NCI-H82 treated with DMSO at 0.1 percent for 48 hours (cell line): Measurements from ENCODE around the gene USP36.
"Not testable (repeated sequence)": the region's sequence is repeated elsewhere in the genome, so short reads cannot be mapped to it uniquely, and the experiment has no call there.

Experiments used
- DNase-seq: peaks from one replicate; lab custom pipeline; 2025; ENCODE audit not compliant: unreplicated experiment; lab: John Stamatoyannopoulos, UW

The USP36 gene

DNA sequence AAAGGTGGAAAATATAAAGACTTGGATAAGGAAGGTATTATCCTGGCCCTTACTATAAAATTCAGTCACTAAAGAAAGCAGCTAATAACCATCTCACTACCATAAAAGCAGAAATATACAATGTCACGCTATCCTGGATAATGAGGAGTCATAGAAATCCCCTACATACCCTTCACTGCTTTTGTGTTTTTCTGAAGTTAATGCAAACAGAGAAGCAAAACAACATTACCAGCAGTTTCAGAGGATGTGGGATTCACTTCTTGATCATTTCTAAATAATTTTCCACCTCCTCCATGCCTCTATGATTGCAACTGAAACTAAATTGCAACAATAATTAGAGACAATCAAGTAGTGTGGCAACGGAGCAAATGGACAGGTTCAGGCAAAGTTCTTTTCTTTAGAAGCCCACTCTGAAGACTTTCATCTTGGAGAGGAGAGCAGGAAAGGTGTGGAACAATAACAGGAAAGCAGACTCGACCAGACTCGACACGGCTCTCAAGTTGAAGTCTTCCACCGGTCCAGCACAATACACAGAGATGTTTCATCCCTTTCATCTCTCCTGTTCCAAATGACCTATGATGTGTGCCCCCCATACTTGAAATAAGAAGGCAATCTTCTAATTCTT, 68.7 kb downstream of the USP36 start:
- no peak for DNase-seq

DNA sequence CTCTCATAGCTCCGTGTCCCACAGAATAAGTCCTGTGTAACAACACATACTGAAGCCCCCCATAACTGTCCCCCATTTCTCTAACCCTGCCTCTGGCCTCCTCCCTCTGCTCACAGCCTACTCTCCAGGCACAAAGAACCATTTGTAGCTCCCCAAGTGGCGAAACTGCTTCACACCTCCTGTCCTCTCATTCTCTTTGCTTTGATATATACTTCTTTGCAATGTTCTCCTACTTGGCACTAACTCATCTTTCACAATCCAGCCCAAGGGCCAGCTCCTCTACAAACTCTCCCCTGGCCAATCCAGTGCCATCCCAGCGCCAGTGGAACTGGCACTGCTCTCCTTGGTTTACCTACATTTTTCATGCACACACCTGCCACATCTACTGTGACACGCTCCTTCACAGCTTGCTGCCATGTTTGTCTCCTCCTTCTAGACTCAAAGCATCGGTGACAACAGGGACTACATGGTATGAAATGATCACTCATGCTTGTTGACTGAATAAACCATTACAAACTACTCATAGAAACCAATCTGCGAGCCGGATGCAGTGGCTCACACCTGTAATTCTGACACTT, 71.3 kb downstream of the USP36 start:
- no peak for DNase-seq

DNA sequence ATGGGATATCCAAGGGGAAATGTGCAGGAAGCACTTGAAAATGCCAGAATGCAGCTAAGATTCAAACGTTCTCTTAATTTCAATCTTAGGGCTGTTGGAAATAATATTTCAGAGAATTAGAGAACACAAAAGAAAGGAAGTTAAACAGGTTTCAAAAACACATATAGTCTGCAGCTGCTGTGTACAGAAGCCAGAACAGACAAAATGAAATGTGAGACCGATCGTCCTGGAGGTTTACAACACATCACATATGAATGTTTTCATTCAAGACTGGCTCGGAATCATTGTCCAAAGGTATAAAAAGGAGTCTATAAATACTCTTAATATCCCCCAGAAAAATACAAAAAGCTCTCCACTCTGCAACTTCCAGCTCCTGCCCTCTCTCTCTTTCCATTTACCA, 72.8 kb downstream of the USP36 start:
- DNase-seq: no peak

DNA sequence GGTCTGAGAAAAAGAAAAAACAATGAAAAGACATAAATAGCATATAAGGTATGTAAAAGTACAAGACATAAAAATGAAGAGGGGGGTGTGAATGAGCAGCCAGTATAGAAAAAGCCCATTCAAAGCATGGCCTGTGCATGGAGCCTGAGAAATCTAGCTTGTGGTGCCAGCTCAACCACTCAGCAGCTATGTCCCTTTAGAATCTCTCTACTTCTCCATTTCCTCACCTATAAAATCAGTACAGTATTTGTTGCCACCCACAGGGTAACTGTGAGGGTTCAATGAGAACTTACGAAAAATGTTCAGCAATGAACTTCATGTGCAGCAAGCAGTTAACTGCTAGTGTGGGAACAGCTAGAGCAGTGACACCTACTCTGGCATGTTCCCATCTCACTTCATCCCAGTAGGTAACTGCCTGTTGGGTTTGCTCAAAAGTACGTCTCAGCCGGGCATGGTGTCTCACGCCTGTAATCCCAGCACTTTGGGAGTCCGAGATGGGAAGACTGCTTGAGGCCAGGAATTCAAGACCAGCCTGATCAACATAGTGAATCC, 73.8 kb downstream of the USP36 start:
- no peak for DNase-seq

DNA sequence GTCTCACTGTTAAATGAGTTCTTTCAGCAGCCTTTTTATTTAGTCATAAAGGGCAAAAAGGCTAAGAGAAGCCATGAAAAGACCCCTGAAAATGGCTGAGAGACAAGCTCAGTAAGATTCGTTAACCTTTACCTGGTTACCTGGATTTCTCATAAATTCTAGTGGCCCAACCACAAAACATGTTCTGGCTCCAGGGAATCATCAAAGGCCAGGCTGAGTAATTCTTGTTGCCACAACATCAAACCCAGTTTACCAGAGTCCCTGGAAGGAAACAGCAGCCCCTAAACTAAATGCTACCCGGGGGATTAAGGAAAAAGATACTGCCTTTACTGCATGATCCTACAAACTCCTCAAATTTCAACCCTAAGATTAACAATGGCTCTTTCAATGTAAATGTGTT, 74.4 kb downstream of the USP36 start:
- no peak for DNase-seq

DNA sequence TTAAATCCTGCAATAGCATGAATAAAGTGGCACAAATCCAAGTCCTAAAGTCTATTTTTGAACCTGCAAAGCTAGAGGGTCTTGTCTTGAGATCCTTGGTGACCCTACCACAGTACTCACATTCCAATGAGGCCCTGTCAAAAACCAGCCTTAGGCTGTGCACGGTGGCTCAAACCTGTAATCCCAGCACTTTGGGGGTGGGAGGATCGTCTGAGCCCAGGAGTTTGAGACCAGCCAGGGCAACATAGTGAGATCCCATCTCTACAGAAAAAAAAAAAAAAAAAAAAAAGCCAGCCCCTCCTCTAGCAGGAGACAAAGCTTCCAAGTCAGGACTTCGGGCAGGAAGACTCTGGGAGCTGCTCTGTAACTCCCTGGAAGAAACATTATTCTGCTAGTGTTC, 74.8 kb downstream of the USP36 start:
- DNase-seq: no peak

DNA sequence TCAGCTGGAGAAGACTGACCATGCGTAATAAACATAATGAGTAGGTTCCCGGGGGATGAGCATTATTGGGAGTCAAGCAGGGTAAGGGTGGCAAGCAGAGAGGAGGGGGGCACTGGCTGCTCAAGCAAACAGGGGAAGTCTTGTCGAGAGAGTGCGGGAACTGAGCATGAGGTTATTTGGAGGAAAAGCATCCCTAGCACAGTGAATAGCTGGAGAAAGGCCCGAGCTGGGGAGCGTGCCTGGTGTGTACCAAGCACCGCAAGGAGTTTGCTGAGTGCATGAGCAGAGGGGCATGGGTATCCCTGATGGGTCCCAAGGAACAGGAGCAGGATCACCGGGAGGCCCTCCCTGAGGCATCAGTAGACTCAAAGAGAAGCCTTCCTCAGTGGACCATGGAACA, 75.7 kb downstream of the USP36 start:
- DNase-seq: no peak

DNA sequence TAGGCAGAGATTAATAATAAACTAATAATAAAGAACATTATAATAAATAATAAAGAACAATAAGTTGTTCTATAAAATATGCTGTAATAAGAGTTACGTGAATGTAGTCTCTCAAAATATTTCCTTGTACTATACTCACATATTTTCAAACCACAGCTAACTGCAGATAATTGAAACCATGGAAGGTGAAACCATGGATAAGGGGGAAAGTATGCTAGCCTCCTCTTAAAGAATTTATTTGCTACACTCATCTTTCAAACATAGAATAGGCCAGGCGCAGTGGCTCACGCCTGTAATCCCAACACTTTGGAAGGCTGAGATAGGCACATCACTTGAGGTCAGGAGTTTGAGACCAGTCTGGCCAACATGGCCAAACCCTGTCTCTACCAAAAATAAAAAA, 77.1 kb downstream of the USP36 start:
- no peak for DNase-seq

DNA sequence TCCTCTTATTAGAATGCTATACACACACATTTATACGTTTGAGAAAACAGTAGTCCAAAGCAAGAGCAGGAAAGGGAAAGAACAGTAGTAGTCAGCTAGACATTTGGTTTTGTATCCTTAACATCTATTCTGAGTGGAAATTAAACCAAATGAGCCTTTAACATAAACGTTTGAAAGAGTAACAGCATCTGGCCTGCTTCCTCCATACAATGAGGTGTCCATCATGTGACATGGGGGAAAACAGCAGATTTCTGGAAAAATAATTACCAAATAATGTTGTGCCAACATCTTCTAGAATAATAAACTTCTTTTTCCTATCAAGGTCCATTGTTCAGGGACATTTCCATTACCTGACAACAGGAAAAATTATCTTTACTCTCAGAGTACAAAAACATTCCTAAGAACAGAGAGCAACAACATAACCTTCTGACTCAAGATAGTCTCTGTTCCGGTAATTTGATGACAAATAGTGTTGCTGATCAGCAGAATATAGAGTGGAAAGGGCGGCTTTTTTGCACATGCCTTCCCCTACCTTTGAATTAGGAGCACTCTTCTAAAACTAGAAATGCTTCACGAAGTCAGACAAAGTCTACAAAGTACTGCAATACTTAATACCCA, 78.7 kb downstream of the USP36 start:
- no peak for DNase-seq

DNA sequence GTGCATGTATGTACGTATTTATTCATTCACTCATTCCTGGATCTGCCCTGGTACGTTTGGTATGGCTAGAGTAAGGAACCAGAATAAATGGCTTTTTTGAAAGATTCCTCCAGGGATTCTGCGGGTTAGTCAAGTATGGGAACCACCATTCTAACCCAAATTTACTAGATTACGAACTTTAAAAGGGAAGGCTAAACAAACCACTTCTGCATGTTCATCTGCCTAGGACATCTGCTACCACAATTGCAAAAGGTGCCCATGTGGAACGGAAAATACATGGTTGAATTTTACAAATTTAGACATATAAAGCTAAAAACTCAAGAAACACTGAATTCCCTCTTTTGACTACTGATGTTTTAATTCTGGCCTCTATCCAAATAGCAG, 80.7 kb downstream of the USP36 start:
- no peak for DNase-seq

DNA sequence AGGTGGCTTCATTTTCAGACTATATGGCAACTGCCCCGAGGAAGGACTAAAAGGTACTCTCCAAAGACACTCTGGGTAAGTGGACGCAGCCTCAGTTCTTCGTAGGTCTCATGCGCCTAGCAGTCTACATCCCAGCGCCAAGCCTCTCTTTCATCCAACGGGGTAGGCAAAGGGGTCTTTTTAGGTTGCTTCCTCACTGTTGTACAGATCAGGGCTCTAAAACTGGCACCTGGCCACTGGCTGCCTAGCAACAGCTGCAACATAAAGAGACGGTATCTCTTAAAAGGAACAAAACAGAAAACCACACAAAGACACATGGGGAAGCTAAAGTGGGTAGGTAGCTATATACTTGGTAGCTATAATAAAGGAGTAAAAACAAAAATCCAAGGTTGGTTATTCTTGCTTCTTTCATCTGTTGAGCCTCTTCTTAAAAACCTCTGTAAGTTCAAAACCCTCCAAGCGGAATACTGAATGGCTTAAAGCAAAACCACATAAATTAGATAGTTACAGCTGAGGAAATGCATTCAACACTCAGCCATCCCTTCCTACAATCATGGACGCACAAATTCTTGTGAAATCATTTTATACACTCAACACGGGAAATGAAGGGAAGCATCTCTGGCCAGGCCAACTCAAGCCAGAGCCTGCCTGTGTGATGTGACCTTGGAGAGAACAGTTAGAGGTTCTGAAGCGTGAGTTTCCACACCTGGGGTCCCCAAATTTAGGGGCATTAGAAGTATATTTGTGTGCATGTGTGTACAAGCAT, 81.2 kb downstream of the USP36 start:
- no peak for DNase-seq

DNA sequence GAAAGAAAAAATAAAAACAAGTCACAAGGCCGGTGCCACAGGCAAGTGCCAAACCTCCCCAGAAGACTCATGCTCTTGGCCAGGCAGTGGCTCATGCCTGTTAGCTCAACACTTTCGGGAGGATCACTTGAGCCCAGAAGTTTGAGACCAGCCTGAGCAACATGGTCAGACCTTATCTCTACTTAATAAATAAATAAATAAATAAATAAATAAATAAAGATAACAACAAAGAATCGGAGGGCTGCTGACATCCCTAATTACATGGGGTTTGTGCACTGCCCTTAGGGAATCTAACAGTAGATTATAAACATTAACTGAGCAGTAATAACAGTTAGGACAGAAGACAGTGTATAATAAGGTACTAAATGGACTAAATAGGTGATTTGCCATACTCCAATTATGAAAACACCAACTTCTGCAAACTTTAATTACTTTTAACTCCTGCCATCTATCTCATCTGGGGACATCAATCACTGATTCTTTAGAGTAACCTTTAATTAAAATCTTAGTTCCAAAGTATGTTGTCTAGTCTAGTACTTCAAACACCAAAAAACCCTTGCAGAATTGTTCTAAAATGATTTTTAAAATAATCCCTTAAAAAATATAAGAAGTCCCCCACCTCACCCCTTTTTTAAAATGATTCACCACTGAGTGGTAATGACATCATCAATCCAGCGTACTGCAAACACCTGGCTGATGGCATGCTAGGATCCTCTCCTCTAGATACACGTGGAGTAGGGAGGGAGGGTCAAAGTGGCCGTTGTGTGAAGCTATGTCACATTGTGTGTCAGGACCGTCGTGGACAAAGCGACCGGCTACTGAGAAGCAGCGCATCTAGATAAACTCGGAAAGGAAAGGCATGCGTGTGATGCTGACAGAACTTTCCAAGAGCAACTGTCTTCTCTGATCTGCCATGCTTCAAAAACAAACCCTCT, 87.0 kb downstream of the USP36 start:
- DNase-seq: no peak

DNA sequence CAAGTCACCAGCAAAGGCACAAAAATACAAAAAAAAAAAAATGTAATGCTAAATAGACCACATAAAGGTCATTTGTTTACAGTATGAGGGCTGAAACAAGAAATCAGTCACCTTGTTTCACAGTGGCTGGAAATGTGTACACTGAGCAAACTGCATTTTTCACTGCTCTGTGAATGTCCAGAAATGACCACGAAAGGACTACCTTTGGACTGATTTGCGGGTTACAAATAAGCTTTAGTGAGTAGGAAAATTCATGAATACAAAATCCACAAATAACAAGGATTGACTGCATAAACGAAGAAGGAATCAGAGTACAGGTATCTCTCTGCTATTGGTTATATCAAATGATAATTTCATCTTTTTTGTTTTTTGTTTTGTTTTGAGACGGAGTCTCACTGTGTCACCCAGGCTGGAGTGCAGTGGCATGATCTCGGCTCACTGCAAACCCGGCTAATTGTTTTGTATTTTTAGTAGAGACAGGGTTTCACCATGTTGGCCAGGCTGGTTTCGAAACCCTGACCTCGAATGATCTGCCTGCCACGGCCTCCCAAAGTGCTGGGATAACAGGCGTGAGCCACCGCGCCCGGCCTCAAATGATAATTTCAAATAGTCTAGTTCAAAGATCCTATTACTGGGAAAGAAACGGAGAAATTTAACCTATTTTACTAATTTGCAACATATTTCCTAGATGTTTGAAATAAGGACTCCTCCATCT, 89.0 kb downstream of the USP36 start:
- no peak for DNase-seq

DNA sequence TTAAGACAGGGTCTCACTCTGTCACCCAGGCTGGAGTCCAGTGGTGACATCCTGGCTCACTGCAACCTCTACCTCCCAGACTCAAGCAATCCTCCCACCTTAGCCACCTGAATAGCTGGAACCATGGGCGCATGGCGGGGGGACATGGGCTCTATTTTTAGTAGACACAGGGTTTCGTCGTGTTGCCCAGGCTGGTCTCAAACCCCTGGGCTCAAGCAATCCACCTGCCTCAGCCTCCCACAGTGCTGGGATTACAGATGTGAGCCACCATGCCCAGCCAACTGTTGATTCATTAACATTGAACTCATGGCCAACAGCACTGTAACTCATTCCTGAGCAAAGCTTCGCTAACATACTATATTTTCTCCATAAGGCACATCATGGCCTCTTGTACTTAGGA, 89.6 kb downstream of the USP36 start:
- DNase-seq: not testable (repeated sequence)

DNA sequence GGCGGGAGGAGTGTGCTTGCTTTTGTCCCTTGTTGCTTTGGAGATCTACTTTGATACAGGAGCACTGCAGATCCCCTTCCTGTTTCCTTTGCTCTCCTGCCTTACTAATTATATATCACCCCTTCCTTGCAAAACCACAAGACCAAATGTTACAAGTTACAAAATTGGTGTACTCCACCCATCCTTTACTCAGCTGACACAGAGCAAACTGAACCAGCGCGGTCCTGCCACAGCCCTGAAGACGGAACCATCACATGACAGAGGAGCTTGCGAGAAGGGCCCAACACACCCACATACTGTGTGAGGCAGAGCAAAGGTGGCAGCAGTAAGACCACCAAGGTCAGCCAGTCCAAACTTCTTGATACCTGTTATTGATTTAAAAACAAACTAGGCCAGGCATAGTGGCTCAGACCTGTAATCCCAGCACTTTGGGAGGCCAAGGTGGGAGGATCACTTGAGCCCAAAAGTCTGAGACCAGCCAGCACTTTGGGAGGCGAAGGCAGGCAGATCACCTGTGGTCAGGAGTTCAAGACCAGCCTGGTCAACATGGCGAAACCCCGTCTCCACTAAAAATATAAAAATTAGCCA, 91.8 kb downstream of the USP36 start:
- DNase-seq: no peak

DNA sequence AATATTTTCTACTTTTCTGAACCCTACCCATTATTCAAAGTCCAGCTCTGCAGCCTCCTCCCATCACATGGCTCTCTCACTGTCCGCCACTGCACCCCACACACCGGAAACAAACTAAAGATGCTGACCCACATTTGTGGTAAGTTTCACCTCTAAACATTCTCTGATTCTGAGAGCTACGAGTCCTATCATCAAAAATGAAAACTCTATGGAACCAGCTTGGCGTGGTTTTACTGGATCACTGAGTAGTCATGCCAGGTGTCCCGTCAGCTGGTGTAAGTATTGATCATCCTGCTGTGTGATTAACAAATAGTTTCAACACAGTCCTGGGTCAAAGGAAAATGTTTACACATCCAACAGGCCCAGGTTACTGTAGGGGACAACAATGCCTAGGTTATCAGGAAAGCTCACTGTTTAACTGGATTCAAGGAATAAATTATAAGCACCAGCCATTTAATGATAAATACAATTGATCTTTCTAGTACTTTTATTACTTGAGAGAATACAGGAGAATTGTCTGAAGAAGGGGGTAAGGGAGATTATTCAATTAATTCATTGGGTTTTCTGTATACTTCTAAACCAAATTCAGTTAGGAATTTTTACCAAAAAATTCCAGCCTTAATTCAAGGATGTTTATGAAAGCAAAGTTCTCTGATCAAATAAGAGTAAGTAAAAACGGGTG, 92.4 kb downstream of the USP36 start:
- DNase-seq: no peak

DNA sequence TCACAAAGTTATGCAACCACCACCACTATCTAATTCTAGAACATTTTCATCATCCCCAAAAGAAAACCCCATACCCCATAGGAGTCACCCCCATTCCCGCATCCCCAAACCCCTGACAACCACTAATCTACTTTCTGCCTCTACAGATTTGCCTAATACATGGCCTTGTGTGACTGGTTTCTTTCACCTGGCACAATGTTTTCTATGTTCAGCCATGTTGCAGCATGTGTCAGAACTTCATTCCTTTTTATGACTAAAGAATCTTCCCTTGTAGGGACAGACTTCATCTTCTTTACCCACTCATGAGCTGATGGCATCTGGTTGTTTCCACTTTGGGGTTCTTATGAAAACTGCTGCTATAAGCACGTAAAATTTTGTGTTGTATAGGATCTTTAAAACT, 93.1 kb downstream of the USP36 start:
- DNase-seq: no peak

DNA sequence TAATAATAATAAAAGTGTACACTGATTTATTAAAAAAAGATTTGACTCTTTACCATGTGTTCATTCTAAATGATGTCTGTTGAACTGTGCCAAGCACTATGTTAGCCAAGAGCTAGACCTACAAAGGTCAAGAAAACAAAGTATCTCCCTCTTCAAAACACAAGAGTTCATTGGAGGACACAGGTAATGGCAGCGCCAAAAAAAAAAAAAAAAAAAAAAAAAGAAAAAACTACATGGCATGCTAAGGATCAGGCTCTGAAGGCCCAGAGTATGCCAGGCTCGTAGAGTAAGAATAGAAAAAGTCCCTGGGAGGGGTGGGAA, 93.7 kb downstream of the USP36 start:
- no peak for DNase-seq

DNA sequence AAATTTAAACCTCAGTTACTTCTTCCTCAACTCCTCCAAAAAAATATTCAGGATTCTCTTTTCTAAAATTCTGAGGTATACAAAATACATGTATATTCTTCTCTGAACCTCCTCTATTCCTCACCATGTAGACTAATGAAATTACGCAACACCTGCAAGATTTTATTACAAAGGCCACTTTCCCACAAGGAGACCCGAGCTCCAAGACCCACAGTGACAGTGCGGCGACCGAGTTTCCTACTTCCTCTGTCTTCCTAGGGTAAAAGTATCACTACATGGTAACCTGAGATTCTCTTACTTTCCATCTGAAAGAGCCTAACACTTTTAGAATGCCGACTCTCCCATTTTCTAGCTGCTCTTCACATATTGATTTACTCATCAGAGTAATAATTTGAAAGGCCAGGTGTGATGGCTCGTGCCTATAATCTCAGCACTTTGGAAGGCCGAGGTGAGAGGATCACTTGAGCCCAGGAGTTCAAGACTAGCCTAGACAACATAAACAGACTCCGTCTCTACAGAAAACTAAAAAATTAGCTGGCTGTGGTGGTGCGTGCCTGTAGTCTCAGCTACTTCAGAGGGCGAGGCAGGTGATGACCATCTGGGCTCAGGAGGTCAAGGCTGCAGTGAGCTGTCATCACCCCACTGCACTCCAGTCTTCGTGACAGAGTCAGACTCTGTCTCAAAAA, 94.2 kb downstream of the USP36 start:
- no peak for DNase-seq
